Fibroblast of pulmonary artery (primary cell): ENCODE results near the gene APP.
"Not testable (repeated sequence)": the region's sequence is repeated elsewhere in the genome, so short reads cannot be mapped to it uniquely, and the experiment has no call there.

Source experiments
- DNase-seq: peaks from one replicate; pipeline ENCODE4 v3.0.0-alpha.2; 2010; ENCODE audit warnings: low read depth
- H3K4me3 ChIP-seq: replicated peaks from 2 replicates; pipeline ENCODE4 v1.5.1; 2011; ENCODE audit warnings: low read depth, mild to moderate bottlenecking, control low read depth, low read length, moderate library complexity
- CTCF ChIP-seq: IDR thresholded peaks from 2 replicates; pipeline ENCODE4 v1.5.1; 2011; ENCODE audit warnings: mild to moderate bottlenecking, control low read depth, low read length, inconsistent platforms; ENCODE audit errors: missing control alignments

APP gene

GRCh38 chr21:25929856-25930520, 240.6 kb downstream of the APP start:
- H3K4me3 ChIP-seq, result no peak overlapping the region
- no peak for TF ChIP-seq CTCF
- DNase-seq, result peak; percentile 60

- DNase-seq, result no peak
- no peak overlapping the region for H3K4me3 ChIP-seq
- no peak for TF ChIP-seq CTCF
Measured at GRCh38 chr21:25927195-25927880, 243.2 kb downstream of the APP start.

GRCh38 chr21:25925936-25926335, 244.6 kb downstream of the APP start:
- DNase-seq, result peak; percentile 86
- H3K4me3 ChIP-seq, result no peak overlapping the region
- no peak for TF ChIP-seq CTCF

GRCh38 chr21:25925064-25925800, 245.3 kb downstream of the APP start:
- TF ChIP-seq CTCF, result no peak
- DNase-seq, result no peak
- H3K4me3 ChIP-seq, result no peak overlapping the region

- DNase-seq, H3K4me3 ChIP-seq: not testable (repeated sequence)
Measured at GRCh38 chr21:25918152-25918551, 252.4 kb downstream of the APP start.

- TF ChIP-seq CTCF, result no peak
- no peak for DNase-seq
- no peak overlapping the region for H3K4me3 ChIP-seq
Measured at GRCh38 chr21:25916226-25916625, 254.3 kb downstream of the APP start.

GRCh38 chr21:25913479-25913878, 257.1 kb downstream of the APP start:
- TF ChIP-seq CTCF, result no peak
- no peak for DNase-seq
- H3K4me3 ChIP-seq, result no peak overlapping the region
